HG03565 (cell line): Measurements from ENCODE around the gene RBM19.

Experiments used
- ATAC-seq: cut with Tn5 transposase; IDR thresholded peaks from one replicate; pipeline ENCODE4 v1.9.1; 2021; ENCODE audit warnings: mild to moderate bottlenecking, moderate library complexity; ENCODE audit not compliant: unreplicated experiment

Gene RBM19

GRCh38 chr12:113837528-113838296 is 128.4 kb downstream of the RBM19 start:
- no peak for ATAC-seq

- ATAC-seq: no peak
Observed at GRCh38 chr12:113837084-113837483, 129.0 kb downstream of the RBM19 start.

GRCh38 chr12:113835896-113836295 is 130.2 kb downstream of the RBM19 start:
- ATAC-seq: no peak

GRCh38 chr12:113835433-113835832 is 130.7 kb downstream of the RBM19 start:
- no peak for ATAC-seq

- no peak for ATAC-seq
Observed at GRCh38 chr12:113833422-113833821, 132.7 kb downstream of the RBM19 start.

- no peak for ATAC-seq
Observed at GRCh38 chr12:113831476-113831875, 134.6 kb downstream of the RBM19 start.

GRCh38 chr12:113831016-113831415 is 135.1 kb downstream of the RBM19 start:
- ATAC-seq: no peak

GRCh38 chr12:113829212-113829611 is 136.9 kb downstream of the RBM19 start:
- no peak for ATAC-seq

GRCh38 chr12:113827539-113828114 is 138.5 kb downstream of the RBM19 start:
- ATAC-seq: no peak

GRCh38 chr12:113826805-113827538 is 139.2 kb downstream of the RBM19 start:
- ATAC-seq: no peak

- ATAC-seq: no peak
Observed at GRCh38 chr12:113825705-113826104, 140.4 kb downstream of the RBM19 start.

- no peak for ATAC-seq
Observed at GRCh38 chr12:113823816-113824215, 142.3 kb downstream of the RBM19 start.

GRCh38 chr12:113823016-113823415 is 143.1 kb downstream of the RBM19 start:
- no peak for ATAC-seq

GRCh38 chr12:113820842-113821241 is 145.3 kb downstream of the RBM19 start:
- no peak for ATAC-seq

GRCh38 chr12:113820309-113820708 is 145.8 kb downstream of the RBM19 start:
- ATAC-seq: no peak

GRCh38 chr12:113819495-113819894 is 146.6 kb downstream of the RBM19 start:
- ATAC-seq: no peak

GRCh38 chr12:113818833-113819232 is 147.3 kb downstream of the RBM19 start:
- ATAC-seq: no peak

- no peak for ATAC-seq
Observed at GRCh38 chr12:113818283-113818682, 147.8 kb downstream of the RBM19 start.

- no peak for ATAC-seq
Observed at GRCh38 chr12:113816866-113817265, 149.3 kb downstream of the RBM19 start.

- ATAC-seq: no peak
Observed at GRCh38 chr12:113815031-113815430, 151.1 kb downstream of the RBM19 start.

- no peak for ATAC-seq
Observed at GRCh38 chr12:113813229-113813541, 152.9 kb downstream of the RBM19 start.
